GM21515 (cell line): Measurements from ENCODE around the gene ZHX3.
A peak's percentile ranks its signal among the peaks of the same experiment; 100 is the strongest.

ENCODE experiments used
- ATAC-seq: cut with Tn5 transposase; IDR thresholded peaks from one replicate; pipeline ENCODE4 v1.9.1; 2021; ENCODE audit not compliant: unreplicated experiment

ZHX3 gene

GRCh38 chr20:41228858-41229257 lies 88.7 kb downstream of the ZHX3 start:
- peak; percentile 54 for ATAC-seq

GRCh38 chr20:41226426-41226825 lies 91.1 kb downstream of the ZHX3 start:
- ATAC-seq, result no peak

- no peak for ATAC-seq
Observed at GRCh38 chr20:41225091-41225490, 92.4 kb downstream of the ZHX3 start.

- ATAC-seq, result no peak
Observed at GRCh38 chr20:41224281-41224680, 93.2 kb downstream of the ZHX3 start.

GRCh38 chr20:41223112-41223511 lies 94.4 kb downstream of the ZHX3 start:
- no peak for ATAC-seq

- no peak for ATAC-seq
Observed at GRCh38 chr20:41222703-41223102, 94.8 kb downstream of the ZHX3 start.

DNA sequence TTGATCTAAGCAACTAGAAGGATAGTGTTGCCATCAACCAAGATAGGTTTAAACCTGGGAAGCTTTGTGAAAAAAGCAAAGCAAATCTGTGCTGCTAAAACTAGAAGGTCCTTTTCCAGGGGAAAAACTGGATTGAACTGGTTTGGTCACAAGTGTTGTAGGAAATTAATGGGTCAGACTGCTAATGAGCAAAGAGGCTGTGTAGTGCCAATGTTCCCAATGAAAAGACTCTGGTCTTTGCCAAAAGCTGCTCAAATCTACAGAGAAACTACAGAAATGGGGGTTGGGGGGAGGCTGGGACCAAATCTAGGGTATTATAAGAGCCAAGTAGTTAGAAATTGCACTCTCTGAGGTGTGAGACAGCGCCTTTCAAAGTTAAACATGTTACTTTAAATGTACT lies 95.2 kb downstream of the ZHX3 start:
- no peak for ATAC-seq

DNA sequence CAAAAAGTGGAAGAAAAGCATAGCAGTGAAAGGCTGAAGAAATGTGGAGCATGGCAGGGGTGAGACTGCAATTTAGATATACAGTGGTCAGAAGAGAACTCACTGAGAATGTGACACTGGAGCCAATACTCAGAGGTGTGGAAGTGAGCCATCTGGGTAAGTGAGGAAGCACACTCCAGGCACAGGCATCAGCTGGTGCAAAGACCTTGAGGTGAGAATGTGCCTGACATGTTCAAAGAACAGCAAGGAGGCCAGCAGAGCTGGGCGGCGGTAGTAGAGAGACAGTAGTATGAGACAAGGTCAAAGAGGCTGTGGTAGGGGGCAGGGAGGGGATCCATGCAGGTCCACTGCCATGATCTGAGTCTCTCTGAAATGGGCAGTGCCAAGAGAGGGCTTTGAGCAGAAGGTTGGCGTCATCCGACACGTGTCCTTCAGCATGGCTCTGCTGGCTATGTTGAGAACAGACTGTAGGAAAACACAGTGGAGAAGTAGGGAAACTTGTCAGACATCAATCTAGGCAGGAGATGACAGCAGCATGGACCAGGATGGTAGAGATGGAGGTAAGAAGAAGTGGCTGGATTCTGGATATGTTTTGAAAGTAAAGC lies 95.8 kb downstream of the ZHX3 start:
- ATAC-seq, result no peak

DNA sequence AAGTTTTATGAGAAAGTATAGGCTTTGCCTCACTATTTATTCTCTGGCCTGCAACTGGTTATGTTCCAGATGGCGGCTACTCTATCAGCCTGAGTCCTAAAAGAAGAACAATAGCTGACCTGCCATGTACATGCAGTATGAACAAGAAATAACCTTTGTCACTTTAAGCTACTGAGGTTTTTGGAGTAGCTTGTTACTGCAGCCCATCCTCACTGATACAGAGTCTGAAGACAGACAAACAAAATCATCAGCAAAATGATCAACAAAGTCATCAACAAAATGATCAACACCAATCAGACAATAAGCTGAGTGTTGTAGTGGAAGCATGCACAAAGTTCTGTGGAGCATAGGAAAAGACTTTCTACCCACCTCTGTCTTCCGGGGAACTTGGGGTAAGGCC lies 97.7 kb downstream of the ZHX3 start:
- no peak for ATAC-seq

- no peak for ATAC-seq
Observed at GRCh38 chr20:41218466-41218865, 99.1 kb downstream of the ZHX3 start.

DNA sequence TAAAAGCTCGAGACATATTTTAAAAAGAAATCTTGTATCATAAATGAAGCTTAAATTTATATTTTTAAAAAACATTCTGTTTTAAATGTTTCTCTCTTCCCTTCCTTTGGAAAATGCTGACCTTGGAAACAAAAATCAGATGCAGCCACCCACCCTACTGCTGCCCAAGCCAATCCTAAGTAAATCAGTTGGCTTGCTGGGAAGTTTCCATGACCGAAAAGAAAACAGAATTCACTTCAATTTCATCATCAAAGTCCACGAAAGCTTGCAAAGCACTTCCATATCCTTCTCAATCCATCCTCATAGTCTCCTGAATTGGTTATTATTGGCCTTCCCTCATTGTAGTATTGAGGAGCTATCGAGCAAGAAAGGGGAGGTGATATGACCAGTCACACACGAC lies 100.1 kb downstream of the ZHX3 start:
- ATAC-seq, result no peak

DNA sequence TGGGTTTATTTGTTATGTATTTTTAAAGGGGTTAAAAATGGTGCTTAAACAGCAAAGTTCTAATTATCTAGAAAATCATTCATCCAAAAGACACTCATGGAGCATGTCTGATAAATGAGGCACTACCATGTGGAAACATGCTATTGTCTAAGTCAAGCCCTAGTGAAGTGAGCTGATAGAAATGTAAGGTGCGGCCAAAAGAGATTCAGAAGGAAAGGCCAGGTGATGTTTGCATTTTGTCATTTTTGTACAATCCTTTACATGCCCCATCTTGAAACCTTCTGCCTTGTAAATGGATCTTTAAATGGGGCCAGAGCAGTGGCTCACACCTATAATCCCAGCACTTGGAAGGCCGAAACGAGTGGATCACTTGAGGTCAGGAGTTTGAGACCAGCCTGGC lies 102.9 kb downstream of the ZHX3 start:
- ATAC-seq, result no peak

- ATAC-seq, result no peak
Observed at GRCh38 chr20:41214202-41214601, 103.3 kb downstream of the ZHX3 start.

- no peak for ATAC-seq
Observed at GRCh38 chr20:41213150-41213820, 104.2 kb downstream of the ZHX3 start.

- ATAC-seq, result no peak
Observed at GRCh38 chr20:41205313-41205712, 112.2 kb downstream of the ZHX3 start.

- no peak for ATAC-seq
Observed at GRCh38 chr20:41204304-41205265, 112.9 kb downstream of the ZHX3 start.

- no peak for ATAC-seq
Observed at GRCh38 chr20:41203660-41204059, 113.9 kb downstream of the ZHX3 start.

GRCh38 chr20:41202426-41202825 lies 115.1 kb downstream of the ZHX3 start:
- ATAC-seq, result no peak

DNA sequence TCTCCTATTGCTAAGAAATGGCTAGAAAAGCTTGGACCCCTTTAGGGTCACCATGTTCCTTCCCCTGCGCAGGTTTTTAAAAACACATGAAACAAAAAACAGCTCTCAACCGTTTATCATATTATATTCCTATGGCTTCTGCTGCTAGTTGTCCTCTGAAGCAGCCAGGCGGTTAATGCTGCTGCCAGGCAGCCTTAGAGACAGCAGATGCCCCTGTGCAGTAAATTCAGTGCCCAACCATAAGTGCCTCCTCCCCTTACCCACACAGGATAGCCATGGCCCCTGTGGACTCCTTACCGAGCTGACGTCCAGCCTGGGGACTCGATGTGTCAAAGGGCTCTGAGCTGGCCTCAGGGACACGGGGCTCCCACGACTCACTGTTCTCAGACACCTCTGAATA lies 115.8 kb downstream of the ZHX3 start:
- no peak for ATAC-seq

DNA sequence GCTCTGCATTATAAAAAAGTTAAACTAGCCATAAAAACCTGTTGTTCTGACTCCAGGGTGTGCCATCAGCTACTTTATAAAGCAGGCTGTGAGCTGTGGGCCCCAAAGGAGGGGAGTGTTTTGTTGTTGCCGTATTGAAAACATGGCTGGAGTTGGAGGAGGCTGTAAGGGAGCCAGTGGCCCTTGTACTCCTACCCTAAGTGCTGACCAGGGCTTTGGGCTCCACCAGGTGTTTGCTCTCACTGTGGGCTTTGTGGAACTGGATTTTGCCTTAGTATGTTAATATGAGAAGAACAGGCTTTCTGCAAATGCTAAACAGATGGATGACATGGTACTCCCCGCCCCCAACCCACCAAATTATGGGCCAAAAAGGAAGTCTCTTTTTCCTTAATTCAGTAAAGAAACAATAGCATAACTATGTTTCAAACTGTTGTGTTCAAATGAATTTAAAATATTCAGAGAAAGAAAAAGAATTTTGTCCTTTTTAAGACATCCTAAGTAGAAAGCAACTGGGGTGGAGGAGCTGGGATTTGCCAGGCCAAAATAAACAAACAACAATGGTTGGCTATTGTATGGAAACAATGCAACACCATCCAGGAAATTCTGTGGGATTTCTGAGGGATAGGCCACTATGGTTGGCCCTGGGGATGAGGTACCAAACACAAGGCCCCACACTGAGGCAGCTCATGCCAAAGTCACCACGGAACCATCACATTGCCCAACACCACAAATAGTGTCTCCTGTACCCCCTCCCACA lies 116.9 kb downstream of the ZHX3 start:
- ATAC-seq, result no peak

- no peak for ATAC-seq
Observed at GRCh38 chr20:41198443-41198842, 119.1 kb downstream of the ZHX3 start.
